PC-3 (cell line): Measurements from ENCODE around the gene MEAF6. TPM values are rescaled to one million over a fixed set of nuclear protein-coding genes. Genes with fewer than 3 reads are reported as not detected.

Experiments used
- ATAC-seq: fragments of 200-7000 bp; cut with Tn5 transposase; 2 replicates; pipeline ENCODE4 v1.9.1; 2020; ENCODE audit warnings: mild to moderate bottlenecking, moderate library complexity
- BruUV-seq: library from RNA; stranded (reverse); fragments of 400-500 nt; replicated peaks from 2 replicates; lab custom pipeline; 2021; lab: Mats Ljungman, UMichigan
- CTCF ChIA-PET: fragments of 300-600 bp; sonication (Branson Sonifier 250); formaldehyde crosslinking; loops from one replicate; lab custom pipeline; 2022; ENCODE audit warnings: antibody characterized with exemption; lab: Charles Lee
- POLR2A ChIA-PET: fragments of 300-600 bp; sonication (Branson Sonifier 250); formaldehyde crosslinking; loops from one replicate; lab custom pipeline; 2022; ENCODE audit warnings: antibody characterized with exemption; ENCODE audit not compliant: unreplicated experiment; lab: Charles Lee
- DNase-seq: peaks from one replicate; pipeline ENCODE4 v3.0.0-alpha.2; 2015
- H2AFZ ChIP-seq: fragments of 300-600 bp; sonication (generic); 2 replicates; pipeline ENCODE4 v1.6.0; 2016; ENCODE audit warnings: antibody characterized with exemption, low read length
- H3F3A ChIP-seq: fragments of 300-600 bp; sonication (generic); one replicate; pipeline ENCODE4 v1.6.0; 2017; ENCODE audit warnings: antibody characterized with exemption, low read length, control low read depth, mild to moderate bottlenecking; ENCODE audit not compliant: unreplicated experiment
- H3K27ac ChIP-seq: fragments of 300-600 bp; sonication (generic); 2 replicates; pipeline ENCODE4 v1.5.1; 2016; ENCODE audit warnings: mild to moderate bottlenecking, low read length
- H3K27me3 ChIP-seq: fragments of 300-600 bp; sonication (generic); 2 replicates; pipeline ENCODE4 v1.6.1; 2016; ENCODE audit warnings: low read length, mixed read lengths
- H3K36me3 ChIP-seq: fragments of 300-600 bp; sonication (generic); 2 replicates; pipeline ENCODE4 v1.6.1; 2016; ENCODE audit warnings: low read depth, mixed run types, low read length, mixed read lengths
- H3K4me1 ChIP-seq: fragments of 300-600 bp; sonication (generic); 2 replicates; pipeline ENCODE4 v1.5.1; 2016; ENCODE audit warnings: low read length; ENCODE audit not compliant: insufficient read depth
- H3K4me2 ChIP-seq: fragments of 300-600 bp; sonication (generic); 2 replicates; pipeline ENCODE4 v1.6.0; 2016; ENCODE audit warnings: low read length
- H3K4me3 ChIP-seq: fragments of 300-600 bp; sonication (generic); 2 replicates; pipeline ENCODE4 v1.5.1; 2016; ENCODE audit warnings: mild to moderate bottlenecking, low read length, mixed read lengths
- H3K79me2 ChIP-seq: fragments of 300-600 bp; sonication (generic); 2 replicates; pipeline ENCODE4 v1.6.1; 2017; ENCODE audit warnings: low read length, mixed read lengths
- H3K9ac ChIP-seq: fragments of 300-600 bp; sonication (generic); 2 replicates; pipeline ENCODE4 v1.6.0; 2016; ENCODE audit warnings: mild to moderate bottlenecking, low read length
- H3K9me2 ChIP-seq: fragments of 300-600 bp; sonication (generic); replicated peaks from 2 replicates; pipeline ENCODE4 v1.6.1; 2016; ENCODE audit warnings: mixed run types, low read length, mixed read lengths
- H3K9me3 ChIP-seq: fragments of 300-600 bp; sonication (generic); 2 replicates; pipeline ENCODE4 v1.6.1; 2016; ENCODE audit warnings: low read length, mixed read lengths
- H4K20me1 ChIP-seq: fragments of 300-600 bp; sonication (generic); 2 replicates; pipeline ENCODE4 v1.6.1; 2016; ENCODE audit warnings: low read length, mixed read lengths
- CTCF ChIP-seq: fragments of 300-600 bp; sonication (generic); conservative IDR thresholded peaks from 2 replicates; pipeline ENCODE4 v1.5.1; 2017; ENCODE audit warnings: antibody characterized with exemption, low read depth, mild to moderate bottlenecking, low read length
- EZH2 ChIP-seq: fragments of 300-600 bp; sonication (generic); IDR thresholded peaks from one replicate; pipeline ENCODE4 v1.6.1; 2017; ENCODE audit warnings: antibody characterized with exemption, mild to moderate bottlenecking, low read length; ENCODE audit not compliant: unreplicated experiment
- EZH2phosphoT487 ChIP-seq: fragments of 300-600 bp; sonication (generic); IDR thresholded peaks from 2 replicates; pipeline ENCODE4 v1.6.1; 2018; ENCODE audit warnings: mild to moderate bottlenecking, antibody characterized with exemption, low read length, borderline replicate concordance
- intact Hi-C: fragments of 100-400 bp; cut with micrococcal nuclease; formaldehyde crosslinking; loops from 2 replicates; pipeline ENCODE4 v1.9.0; 2023
- total RNA-seq: library from RNA; depleted of rRNA; stranded (reverse); fragments of >200 nt; gene quantifications from 2 replicates; pipeline ENCODE4 v1.2.3, GENCODE V29; 2014

The MEAF6 gene
- total RNA-seq, 1 experiment from 2014 or later, result 87.0 TPM

DNA sequence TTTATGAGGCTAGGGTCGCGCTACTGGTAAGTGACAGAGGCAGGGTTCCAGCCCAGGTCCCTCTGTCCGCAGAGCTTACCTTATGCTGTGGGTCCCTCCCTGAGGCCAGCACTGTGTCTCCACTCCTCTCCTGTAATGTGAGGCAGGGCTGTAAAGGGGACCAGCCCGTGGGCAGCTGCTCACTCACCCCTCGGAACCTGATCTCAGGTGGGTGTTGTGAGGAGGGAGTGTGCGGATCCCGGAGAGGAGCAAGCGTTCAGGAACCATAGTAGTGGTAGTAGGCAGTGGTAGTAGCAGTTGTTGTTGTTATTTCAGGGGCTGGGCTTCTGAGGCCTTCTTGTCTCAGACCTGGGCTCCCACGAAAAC is 38.5 kb downstream of the MEAF6 start:
- Histone ChIP-seq H3K27me3 (no peaks in the 10 kb centered on the region), H3K9ac (peak overlapping the region; percentile 89), H3K4me1 (peaks cover 72% of the 10 kb centered on the region), H3K36me3 (peaks cover 26% of the 10 kb centered on the region), H3K9me2 (no peaks in the 10 kb centered on the region), H2AFZ (no peak overlapping the region), H3K4me3 (peak overlapping the region; percentile 71), H3K79me2 (peaks cover 84% of the 10 kb centered on the region), H3K4me2 (peak overlapping the region; percentile 100), H3F3A (no peaks in the 10 kb centered on the region), H3K27ac (peak overlapping the region; percentile 97), H4K20me1 (peaks cover 16% of the 10 kb centered on the region), H3K9me3 (no peaks in the 10 kb centered on the region)
- intact Hi-C loops, result loop anchor here (5.0 kb wide), 1 partner anchor 61 kb away; no protein-coding TSS in a partner anchor
- TF ChIP-seq CTCF (no peak), EZH2phosphoT487 (no peak), EZH2 (no peak)
- POLR2A ChIA-PET, result interaction anchor here (0.6 to 1.9 kb wide), 2 partner anchors 20 to 39 kb away, joined by 4 to 12 read pairs; no protein-coding TSS in a partner anchor
- DNase-seq, result no peak
- BruUV-seq, result TSS peak; percentile 40
- CTCF ChIA-PET, result no interaction called here
- ATAC-seq, result no peak

DNA sequence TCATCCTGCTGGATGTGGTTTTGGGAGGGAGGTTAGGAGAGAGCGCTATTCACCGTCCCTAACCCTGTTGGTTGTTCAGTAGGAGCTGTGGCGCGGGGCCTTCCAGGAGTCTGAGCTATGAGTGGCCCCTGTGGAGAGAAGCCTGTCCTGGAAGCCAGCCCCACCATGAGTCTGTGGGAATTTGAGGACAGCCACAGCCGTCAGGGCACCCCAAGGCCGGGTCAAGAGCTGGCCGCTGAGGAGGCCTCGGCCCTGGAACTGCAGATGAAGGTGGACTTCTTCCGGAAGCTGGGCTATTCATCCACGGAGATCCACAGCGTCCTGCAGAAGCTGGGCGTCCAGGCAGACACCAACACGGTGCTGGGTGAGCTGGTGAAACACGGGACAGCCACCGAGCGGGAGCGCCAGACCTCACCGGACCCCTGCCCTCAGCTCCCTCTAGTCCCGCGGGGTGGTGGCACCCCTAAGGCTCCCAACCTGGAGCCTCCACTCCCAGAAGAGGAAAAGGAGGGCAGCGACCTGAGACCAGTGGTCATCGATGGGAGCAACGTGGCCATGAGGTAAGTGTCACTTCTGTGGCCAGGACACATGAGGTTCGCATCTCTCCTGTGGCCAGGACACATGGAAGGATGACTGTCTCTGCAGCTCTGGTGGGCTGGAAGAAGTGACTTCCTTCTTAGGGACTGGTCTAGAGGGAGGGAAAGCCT is 39.0 kb downstream of the MEAF6 start:
- peak; percentile 35 for DNase-seq
- Histone ChIP-seq H3K4me1 (peaks cover 67% of the 10 kb centered on the region), H3F3A (no peaks in the 10 kb centered on the region), H3K36me3 (peaks cover 21% of the 10 kb centered on the region), H3K9me2 (no peaks in the 10 kb centered on the region), H3K9me3 (no peaks in the 10 kb centered on the region), H3K79me2 (peaks cover 79% of the 10 kb centered on the region), H2AFZ (no peak overlapping the region), H3K9ac (peak overlapping the region; percentile 89), H3K4me2 (peak overlapping the region; percentile 100), H3K4me3 (peak overlapping the region; percentile 71), H3K27ac (peak overlapping the region; percentile 97), H4K20me1 (peaks cover 16% of the 10 kb centered on the region), H3K27me3 (no peaks in the 10 kb centered on the region)
- POLR2A ChIA-PET, result interaction anchor here (0.6 to 1.9 kb wide), 4 partner anchors 20 to 1089 kb away, joined by 3 to 12 read pairs (median 4); no protein-coding TSS in a partner anchor
- intact Hi-C loops, result loop anchor here (5.0 kb wide), 1 partner anchor 62 kb away; no protein-coding TSS in a partner anchor
- CTCF ChIA-PET, result interaction anchor here (0.6 kb wide), 1 partner anchor 90 kb away, joined by 4 read pairs; no protein-coding TSS in a partner anchor
- no TSS peak for BruUV-seq
- no peak for ATAC-seq
- TF ChIP-seq EZH2phosphoT487 (no peak), CTCF (no peak), EZH2 (no peak)
